ENCODE results near the gene NRTN. TPM values are rescaled to one million over a fixed set of nuclear protein-coding genes. Genes with fewer than 3 reads are reported as not detected.

NRTN gene
- total and polyA plus RNA-seq, 2 of the 4 experiments (the other 2 are of a cell fraction), result 0.17 to 0.18 TPM

GRCh38 chr19:5782945-5783919 lies 21.6 kb upstream of the NRTN start:
- ATAC-seq (ENCODE audit: low read depth), result no peak
- ChIA-PET CTCF (interaction anchor here (0.6 kb wide), 1 partner anchor 9 kb away, joined by 3 read pairs; no protein-coding TSS in a partner anchor), POLR2A (ENCODE audit: unreplicated experiment) (no interaction called here)
- no peak overlapping the region for H3K14ac ChIP-seq (replicated peaks; ENCODE audit: low read depth, low read length)
- no peak overlapping the region for H3K56ac ChIP-seq (ENCODE audit: extremely low read depth, insufficient read depth, low read length)
- H3K79me1 ChIP-seq (ENCODE audit: low read depth in 1 of 2, low read length in 2 of 2), result no peaks in the 10 kb centered on the region
- no peak overlapping the region for H3K4ac ChIP-seq (ENCODE audit: low read depth, low read length)
- no peak overlapping the region for H4K5ac ChIP-seq (ENCODE audit: low read depth, low read length)
- H3K18ac ChIP-seq (ENCODE audit: low read depth, low read length), result no peak overlapping the region
- no peak for DNase-seq
- H3K23ac ChIP-seq (ENCODE audit: low read depth, low read length), result no peak overlapping the region
- no peaks in the 10 kb centered on the region for H3K4me1 ChIP-seq (ENCODE audit: control insufficient read depth, insufficient read depth, low read length)
- 93% methylated on average over 21 of the region's 48 CpGs; no CpG with 5 or more reads in 1 of the 2 experiments for WGBS, 2 experiments (ENCODE audit: extremely low coverage in 2 of 2, insufficient read length in 1 of 2)
- H2AK9ac ChIP-seq (replicated peaks; ENCODE audit: low read depth, low read length, poor library complexity), result no peak overlapping the region
- no peak overlapping the region for H2BK20ac ChIP-seq (ENCODE audit: low read depth, low read length)
- in situ Hi-C loops (cut with MboI; ENCODE audit: low sequenced_read_pairs) (no loop called here), intact Hi-C loops (cut with micrococcal nuclease) (no loop called here), dilution Hi-C loops (cut with HindIII; ENCODE audit: low sequenced_read_pairs, unreplicated experiment) (no loop called here)
- no peak overlapping the region for H3K27ac ChIP-seq (ENCODE audit: insufficient read depth, low read length)
- no peak overlapping the region for H2AK5ac ChIP-seq (ENCODE audit: low read depth, low read length)
- H3K9me1 ChIP-seq (ENCODE audit: insufficient read depth, low read length), result no peaks in the 10 kb centered on the region
- H3K27me3 ChIP-seq (ENCODE audit: control insufficient read depth, insufficient read depth, low read length), result no peaks in the 10 kb centered on the region
- H4K91ac ChIP-seq (ENCODE audit: insufficient read depth, low read depth, low read length), result no peak overlapping the region
- H3K36me3 ChIP-seq (ENCODE audit: control insufficient read depth, insufficient read depth, low read length), result peaks cover 35% of the 10 kb centered on the region
- no peak overlapping the region for H2BK15ac ChIP-seq (ENCODE audit: low read depth, low read length)
- H3K9ac ChIP-seq (ENCODE audit: low read depth, low read length), result no peak overlapping the region
- no peak overlapping the region for H3K4me3 ChIP-seq (ENCODE audit: insufficient read depth, low read depth, low read length)
- H4K20me1 ChIP-seq (ENCODE audit: insufficient read depth, low read length), result no peaks in the 10 kb centered on the region; the same call in 1 of the 2 replicates
- H3K4me2 ChIP-seq (ENCODE audit: low read depth, low read length), result no peak overlapping the region
- no peak overlapping the region for H2BK5ac ChIP-seq (ENCODE audit: low read depth, low read length, poor library complexity, severe bottlenecking)
- H3K9me3 ChIP-seq (ENCODE audit: control insufficient read depth, insufficient read depth, low read length), result no peaks in the 10 kb centered on the region
- BruUV-seq (replicated peaks), result no TSS peak
- no peak overlapping the region for H4K8ac ChIP-seq (ENCODE audit: low read depth in 2 of 2, low read length in 2 of 2)
- TF ChIP-seq POLR2A (IDR thresholded peaks at IDR 0.05; ENCODE audit: low read depth, low read length) (no peak), FOS (IDR thresholded peaks at IDR 0.05; ENCODE audit: low read depth, low read length) (no peak), RFX5 (IDR thresholded peaks at IDR 0.05; ENCODE audit: low read depth, low read length) (no peak), NFE2L2 (IDR thresholded peaks at IDR 0.05; ENCODE audit: low read depth, low read length) (no peak)
- no peak overlapping the region for H2BK120ac ChIP-seq (ENCODE audit: low read depth, low read length)
- H2AFZ ChIP-seq (replicated peaks; ENCODE audit: low read length, poor library complexity), result no peak overlapping the region

All from IMR-90 (cell line).